Measurements from ENCODE around the gene DAGLA.
A peak's percentile ranks its signal among the peaks of the same experiment; 100 is the strongest.

Gene DAGLA

GRCh38 chr11:61762798-61763197, 82.6 kb downstream of the DAGLA start:
- DNase-seq (ENCODE audit: low read depth, low spot score): no peak
- H3K9ac ChIP-seq (ENCODE audit: insufficient read length): no peak overlapping the region
- no peaks in the 10 kb centered on the region for H3K36me3 ChIP-seq (ENCODE audit: insufficient read depth, low read length)
- H3K4me3 ChIP-seq: no peak overlapping the region
- H3K9me3 ChIP-seq (ENCODE audit: low read depth, low read length): no peaks in the 10 kb centered on the region
- H3K27ac ChIP-seq: no peak overlapping the region
- TF ChIP-seq FOXP2 (optimal IDR thresholded peaks at IDR 0.05; ENCODE audit: control extremely low read depth, extremely low read length, insufficient read depth) (no peak), POLR2AphosphoS5 (IDR thresholded peaks at IDR 0.05; ENCODE audit: borderline replicate concordance, low read depth, low read length) (no peak), EZH2 (IDR thresholded peaks at IDR 0.05) (no peak)

- DNase-seq (ENCODE audit: low read depth, low spot score): no peak
- Histone ChIP-seq H3K27ac (no peak overlapping the region), H3K36me3 (ENCODE audit: insufficient read depth, low read length) (no peaks in the 10 kb centered on the region), H3K4me3 (no peak overlapping the region), H3K9ac (ENCODE audit: insufficient read length) (no peak overlapping the region), H3K9me3 (ENCODE audit: low read depth, low read length) (no peaks in the 10 kb centered on the region)
- TF ChIP-seq POLR2AphosphoS5 (IDR thresholded peaks at IDR 0.05; ENCODE audit: borderline replicate concordance, low read depth, low read length) (no peak), FOXP2 (optimal IDR thresholded peaks at IDR 0.05; ENCODE audit: control extremely low read depth, extremely low read length, insufficient read depth) (no peak), EZH2 (IDR thresholded peaks at IDR 0.05) (no peak)
Measured at GRCh38 chr11:61763930-61764605, 83.9 kb downstream of the DAGLA start.

GRCh38 chr11:61764606-61765260, 84.5 kb downstream of the DAGLA start:
- H3K9me3 ChIP-seq (ENCODE audit: low read depth, low read length): no peaks in the 10 kb centered on the region
- TF ChIP-seq FOXP2 (optimal IDR thresholded peaks at IDR 0.05; ENCODE audit: control extremely low read depth, extremely low read length, insufficient read depth) (no peak), EZH2 (IDR thresholded peaks at IDR 0.05) (no peak), POLR2AphosphoS5 (IDR thresholded peaks at IDR 0.05; ENCODE audit: borderline replicate concordance, low read depth, low read length) (no peak)
- no peak overlapping the region for H3K4me3 ChIP-seq
- H3K27ac ChIP-seq: no peak overlapping the region
- DNase-seq (ENCODE audit: low read depth, low spot score): no peak
- H3K9ac ChIP-seq (ENCODE audit: insufficient read length): no peak overlapping the region
- H3K36me3 ChIP-seq (ENCODE audit: insufficient read depth, low read length): no peaks in the 10 kb centered on the region

- DNase-seq (ENCODE audit: low read depth, low spot score): no peak
- no peak overlapping the region for H3K27ac ChIP-seq
- no peak for TF ChIP-seq FOXP2 (optimal IDR thresholded peaks at IDR 0.05; ENCODE audit: control extremely low read depth, extremely low read length, insufficient read depth)
- TF ChIP-seq EZH2 (IDR thresholded peaks at IDR 0.05): no peak
- TF ChIP-seq POLR2AphosphoS5 (IDR thresholded peaks at IDR 0.05; ENCODE audit: borderline replicate concordance, low read depth, low read length): no peak
- H3K9me3 ChIP-seq (ENCODE audit: low read depth, low read length): no peaks in the 10 kb centered on the region
- H3K4me3 ChIP-seq: no peak overlapping the region
- H3K9ac ChIP-seq (ENCODE audit: insufficient read length): no peak overlapping the region
- H3K36me3 ChIP-seq (ENCODE audit: insufficient read depth, low read length): no peaks in the 10 kb centered on the region
Measured at GRCh38 chr11:61765550-61766253, 85.5 kb downstream of the DAGLA start.

- Histone ChIP-seq H3K9me3 (ENCODE audit: low read depth, low read length) (no peaks in the 10 kb centered on the region), H3K36me3 (ENCODE audit: insufficient read depth, low read length) (no peaks in the 10 kb centered on the region), H3K4me3 (no peak overlapping the region), H3K9ac (ENCODE audit: insufficient read length) (no peak overlapping the region), H3K27ac (peak overlapping the region; percentile 25; the same call in 1 of the 2 replicates)
- DNase-seq (ENCODE audit: low read depth, low spot score): no peak
- no peak for TF ChIP-seq EZH2 (IDR thresholded peaks at IDR 0.05)
- no peak for TF ChIP-seq POLR2AphosphoS5 (IDR thresholded peaks at IDR 0.05; ENCODE audit: borderline replicate concordance, low read depth, low read length)
- no peak for TF ChIP-seq FOXP2 (optimal IDR thresholded peaks at IDR 0.05; ENCODE audit: control extremely low read depth, extremely low read length, insufficient read depth)
Measured at GRCh38 chr11:61766353-61766841, 86.2 kb downstream of the DAGLA start.

GRCh38 chr11:61768376-61769076, 88.3 kb downstream of the DAGLA start:
- Histone ChIP-seq H3K27ac (no peak overlapping the region), H3K4me3 (no peak overlapping the region), H3K9ac (ENCODE audit: insufficient read length) (no peak overlapping the region), H3K36me3 (ENCODE audit: insufficient read depth, low read length) (no peaks in the 10 kb centered on the region), H3K9me3 (ENCODE audit: low read depth, low read length) (no peaks in the 10 kb centered on the region)
- DNase-seq (ENCODE audit: low read depth, low spot score): no peak
- TF ChIP-seq POLR2AphosphoS5 (IDR thresholded peaks at IDR 0.05; ENCODE audit: borderline replicate concordance, low read depth, low read length) (no peak), EZH2 (IDR thresholded peaks at IDR 0.05) (no peak)

GRCh38 chr11:61769169-61769920, 89.2 kb downstream of the DAGLA start:
- no peak for DNase-seq (ENCODE audit: low read depth, low spot score)
- Histone ChIP-seq H3K27ac (no peak overlapping the region), H3K4me3 (no peak overlapping the region), H3K9me3 (ENCODE audit: low read depth, low read length) (no peaks in the 10 kb centered on the region), H3K36me3 (ENCODE audit: insufficient read depth, low read length) (no peaks in the 10 kb centered on the region), H3K9ac (ENCODE audit: insufficient read length) (no peak overlapping the region)
- TF ChIP-seq POLR2AphosphoS5 (IDR thresholded peaks at IDR 0.05; ENCODE audit: borderline replicate concordance, low read depth, low read length): no peak
- no peak for TF ChIP-seq FOXP2 (optimal IDR thresholded peaks at IDR 0.05; ENCODE audit: control extremely low read depth, extremely low read length, insufficient read depth)
- no peak for TF ChIP-seq EZH2 (IDR thresholded peaks at IDR 0.05)

All from SK-N-MC (cell line).